H1 (cell line): ENCODE measurements around the gene DIPK1A. TPM values are rescaled to one million over a fixed set of nuclear protein-coding genes. Genes with fewer than 3 reads are reported as not detected.
A peak's percentile ranks its signal among the peaks of the same experiment; 100 is the strongest.

ENCODE experiments used
- CTCF ChIA-PET: fragments of 300-600 bp; sonication (Branson Sonifier 250); formaldehyde crosslinking; loops from one replicate; lab custom pipeline; 2021; ENCODE audit not compliant: partially characterized antibody; lab: Charles Lee
- POLR2A ChIA-PET: fragments of 300-600 bp; sonication (Branson Sonifier 250); formaldehyde crosslinking; loops from one replicate; lab custom pipeline; 2021; ENCODE audit warnings: inconsistent platforms; ENCODE audit not compliant: partially characterized antibody; lab: Charles Lee
- DNase-seq, 2 experiments: peaks; one replicate each; pipeline versions ENCODE4 v3.0.0 to v3.0.0-alpha.2; 2010 to 2022; ENCODE audit warnings: low spot score in 2 of 2, low read depth in 1 of 2, mixed read lengths in 1 of 2
- FAIRE-seq: peaks from 2 replicates; lab custom pipeline; 2011; peaks lifted over from hg19 to GRCh38; lab: Jason Lieb, UNC
- H2AFZ ChIP-seq: 2 replicates; pipeline ENCODE4 v1.8.1; 2012; ENCODE audit warnings: low read length, inconsistent platforms
- H2AK5ac ChIP-seq: 2 replicates; pipeline ENCODE4 v1.6.1; 2013; ENCODE audit warnings: low read depth, low read length
- H2BK120ac ChIP-seq: replicated peaks from 2 replicates; pipeline ENCODE3; 2013; ENCODE audit warnings: low read depth, low read length, inconsistent platforms
- H2BK12ac ChIP-seq: 2 replicates; pipeline ENCODE4 v1.6.1; 2013; ENCODE audit warnings: low read depth, low read length
- H2BK15ac ChIP-seq: 2 replicates; pipeline ENCODE4 v1.6.1; 2013; ENCODE audit warnings: low read length
- H2BK20ac ChIP-seq: 2 replicates; pipeline ENCODE4 v1.6.1; 2013; ENCODE audit warnings: low read length
- H2BK5ac ChIP-seq: 2 replicates; pipeline ENCODE4 v1.6.1; 2013; ENCODE audit warnings: low read depth, low read length
- H3K14ac ChIP-seq: 2 replicates; pipeline ENCODE4 v1.6.1; 2013; ENCODE audit warnings: inconsistent platforms; ENCODE audit not compliant: insufficient read length
- H3K18ac ChIP-seq: 2 replicates; pipeline ENCODE4 v1.6.1; 2013; ENCODE audit warnings: low read length; ENCODE audit errors: extremely low read depth
- H3K23ac ChIP-seq: 2 replicates; pipeline ENCODE4 v1.6.1; 2013; ENCODE audit warnings: inconsistent platforms; ENCODE audit not compliant: insufficient read length
- H3K23me2 ChIP-seq: 2 replicates; pipeline ENCODE4 v1.6.1; 2013; ENCODE audit warnings: low read depth, low read length
- H3K27ac ChIP-seq: 2 replicates; pipeline ENCODE4 v1.6.1; 2011; ENCODE audit warnings: low read depth, low read length, inconsistent platforms
- H3K27me3 ChIP-seq, 4 experiments: replicated peaks in 1 of 4; 1 replicate in 1 of 4; 2 replicates in 3 of 4; pipeline versions ENCODE4 v1.6.1 to v1.8.1; 2011 to 2013; ENCODE audit warnings: low read length in 3 of 4, mild to moderate bottlenecking in 3 of 4, inconsistent platforms in 2 of 4, mixed read lengths in 2 of 4, moderate library complexity in 1 of 4; ENCODE audit not compliant: control insufficient read depth in 3 of 4, insufficient read depth in 3 of 4; ENCODE audit errors: extremely low read depth in 1 of 4
- H3K36me3 ChIP-seq, 4 experiments: 2 replicates each; pipeline versions ENCODE4 v1.6.1 to v1.8.1; 2011 to 2013; ENCODE audit warnings: mild to moderate bottlenecking in 4 of 4, low read length in 3 of 4, moderate library complexity in 2 of 4, control low read depth in 1 of 4, inconsistent platforms in 1 of 4; ENCODE audit not compliant: insufficient read depth in 4 of 4, control insufficient read depth in 2 of 4
- H3K4ac ChIP-seq: replicated peaks from 2 replicates; pipeline ENCODE3; 2013; ENCODE audit warnings: low read length, low read depth, mixed read lengths, inconsistent platforms; ENCODE audit not compliant: insufficient read length
- H3K4me1 ChIP-seq, 4 experiments: replicated peaks in 1 of 4; 1 replicate in 1 of 4; 2 replicates in 3 of 4; pipeline versions ENCODE4 v1.6.1 to v1.8.1; 2011 to 2013; ENCODE audit warnings: low read length in 3 of 4, inconsistent platforms in 2 of 4, mixed read lengths in 1 of 4; ENCODE audit not compliant: insufficient read depth in 4 of 4, control insufficient read depth in 3 of 4
- H3K4me2 ChIP-seq, 2 experiments: 2 replicates each; pipeline versions ENCODE4 v1.6.1 to v1.8.1; 2011 to 2013; ENCODE audit warnings: low read depth in 2 of 2, low read length in 2 of 2, control low read depth in 1 of 2, inconsistent platforms in 1 of 2, mild to moderate bottlenecking in 1 of 2; ENCODE audit not compliant: insufficient read depth in 1 of 2
- H3K4me3 ChIP-seq, 4 experiments: fragments of 200-600, 300-600 bp in 1 of 4; sonication (generic), shearing (Covaris generic), sonication (Bioruptor Twin) in 1 of 4; 2 replicates each; pipeline versions ENCODE4 v1.5.1 to v1.8.1; 2011 to 2016; ENCODE audit warnings: low read length in 4 of 4, low read depth in 3 of 4, control low read depth in 2 of 4, inconsistent platforms in 2 of 4, mild to moderate bottlenecking in 2 of 4, mixed read lengths in 1 of 4, moderate library complexity in 1 of 4; ENCODE audit not compliant: insufficient read depth in 2 of 4; ENCODE audit errors: extremely low read depth in 1 of 4
- H3K56ac ChIP-seq: replicated peaks from 2 replicates; pipeline ENCODE3; 2013; ENCODE audit warnings: low read depth, mild to moderate bottlenecking, mixed read lengths, low read length, inconsistent platforms; ENCODE audit not compliant: insufficient read length
- H3K79me1 ChIP-seq: 2 replicates; pipeline ENCODE4 v1.6.1; 2013; ENCODE audit warnings: low read depth, low read length, control low read depth
- H3K79me2 ChIP-seq, 2 experiments: 2 replicates each; pipeline versions ENCODE4 v1.6.1 to v1.8.1; 2012 to 2013; ENCODE audit warnings: low read length in 2 of 2, mild to moderate bottlenecking in 2 of 2, inconsistent platforms in 1 of 2; ENCODE audit not compliant: insufficient read depth in 2 of 2, control insufficient read depth in 1 of 2
- H3K9ac ChIP-seq, 4 experiments: replicated peaks in 1 of 4; 1 replicate in 1 of 4; 2 replicates in 3 of 4; pipeline versions ENCODE4 v1.6.1 to v1.8.1; 2011 to 2013; ENCODE audit warnings: low read depth in 3 of 4, low read length in 3 of 4, control low read depth in 2 of 4, mild to moderate bottlenecking in 2 of 4, moderate library complexity in 2 of 4, inconsistent platforms in 1 of 4; ENCODE audit errors: extremely low read depth in 1 of 4
- H3K9me3 ChIP-seq, 2 experiments: 2 replicates each; pipeline versions ENCODE4 v1.6.1 to v1.8.1; 2012 to 2013; ENCODE audit warnings: mild to moderate bottlenecking in 2 of 2, moderate library complexity in 2 of 2, control low read depth in 1 of 2, inconsistent platforms in 1 of 2, low read depth in 1 of 2, low read length in 1 of 2, mixed read lengths in 1 of 2; ENCODE audit not compliant: insufficient read depth in 2 of 2
- H4K20me1 ChIP-seq, 2 experiments: replicated peaks in 1 of 2; 2 replicates each; pipeline versions ENCODE3 to v1.8.1; 2011 to 2013; ENCODE audit warnings: inconsistent platforms in 2 of 2, low read length in 2 of 2, mild to moderate bottlenecking in 1 of 2; ENCODE audit not compliant: insufficient read depth in 2 of 2, control insufficient read depth in 1 of 2
- H4K5ac ChIP-seq: 2 replicates; pipeline ENCODE4 v1.6.1; 2013; ENCODE audit warnings: low read length, low read depth, mixed read lengths, inconsistent platforms; ENCODE audit not compliant: insufficient read length
- H4K8ac ChIP-seq: 2 replicates; pipeline ENCODE4 v1.8.0; 2013; ENCODE audit warnings: mild to moderate bottlenecking, moderate library complexity, low read length, inconsistent platforms; ENCODE audit not compliant: insufficient read depth; ENCODE audit errors: extremely low read depth
- H4K91ac ChIP-seq: replicated peaks from 2 replicates; pipeline ENCODE3; 2013; ENCODE audit warnings: low read length, mixed read lengths, inconsistent platforms; ENCODE audit not compliant: insufficient read length
- CHD2 ChIP-seq: IDR thresholded peaks from 2 replicates; pipeline ENCODE4 v1.6.1; 2012; ENCODE audit warnings: low read length, improper control_type of control experiment
- CTCF ChIP-seq, 3 experiments: IDR thresholded peaks; 1 replicate in 2 of 3; 2 replicates in 1 of 3; pipeline versions ENCODE4 v1.5.1 to v1.6.1; 2011; ENCODE audit warnings: low read length in 3 of 3, mild to moderate bottlenecking in 3 of 3, inconsistent platforms in 2 of 3, low read depth in 1 of 3, moderate library complexity in 1 of 3; ENCODE audit not compliant: insufficient read depth in 1 of 3; ENCODE audit errors: control extremely low read depth in 1 of 3
- JUND ChIP-seq: IDR thresholded peaks from 2 replicates; pipeline ENCODE4 v1.6.1; 2011; ENCODE audit warnings: mild to moderate bottlenecking, improper control_type of control experiment, low read length
- MAX ChIP-seq: IDR thresholded peaks from 2 replicates; pipeline ENCODE4 v1.6.1; 2012; ENCODE audit warnings: inconsistent platforms
- POLR2A ChIP-seq, 2 experiments: IDR thresholded peaks; 1 replicate in 1 of 2; 2 replicates in 1 of 2; pipeline ENCODE4 v1.6.1; 2011; ENCODE audit warnings: low read depth in 2 of 2, low read length in 2 of 2, mild to moderate bottlenecking in 2 of 2; ENCODE audit errors: control extremely low read depth in 1 of 2
- SP1 ChIP-seq: IDR thresholded peaks from 2 replicates; pipeline ENCODE4 v1.6.1; 2011; ENCODE audit warnings: low read depth, low read length
- SP4 ChIP-seq: IDR thresholded peaks from 2 replicates; pipeline ENCODE4 v1.6.1; 2012; ENCODE audit warnings: low read length, inconsistent platforms
- TAF1 ChIP-seq: IDR thresholded peaks from 2 replicates; pipeline ENCODE4 v1.6.1; 2011; ENCODE audit warnings: mild to moderate bottlenecking, low read depth, low read length
- TBP ChIP-seq: IDR thresholded peaks from 2 replicates; pipeline ENCODE4 v1.6.1; 2011; ENCODE audit warnings: low read depth, low read length, improper control_type of control experiment
- ZNF274 ChIP-seq: IDR thresholded peaks from 2 replicates; pipeline ENCODE4 v1.7.0; 2012; ENCODE audit warnings: low read length, borderline replicate concordance; ENCODE audit errors: extremely low read depth
- WGBS, 2 experiments: shearing (Covaris generic) in 1 of 2; methylation state at CpG; one replicate each; pipeline versions ENCODE4 v1.1.6 to v1.1.7; 2013 to 2015; ENCODE audit warnings: low lambda C conversion rate in 2 of 2, mixed read lengths in 2 of 2, inconsistent platforms in 1 of 2, low coverage in 1 of 2, missing lambda C conversion rate in 1 of 2; ENCODE audit not compliant: insufficient replicate concordance in 2 of 2, insufficient coverage in 1 of 2, insufficient read length in 1 of 2; ENCODE audit errors: extremely low coverage in 1 of 2, missing lambda C conversion rate in 1 of 2; 5-methylcytosine and 5-hydroxymethylcytosine counted together
- polyA plus RNA-seq, 7 experiments: library from polyadenylated mRNA; depleted of rRNA in 3 of 7; stranded (reverse) in 5 of 7; unstranded in 2 of 7; fragments of >200 nt in 5 of 7; fragments of 200-250 nt in 2 of 7; gene quantifications; 1 replicate in 5 of 7; 2 replicates in 1 of 7; 4 replicates in 1 of 7; pipeline versions ENCODE4 v1.2.1 to v1.2.3, GENCODE V29; 2011 to 2013; ENCODE audit warnings: missing spikeins in 2 of 7, mixed read lengths in 2 of 7
- total RNA-seq: library from RNA; stranded (reverse); fragmentation: NEBNext Ultra II Directional; extraction: Animal tissue kit (Norgen Biotek cat#: 25700); gene quantifications from 2 replicates; pipeline ENCODE4 v1.2.1, GENCODE V29; 2021

The DIPK1A gene
- total and polyA plus RNA-seq, 2 of the 8 experiments (the other 6 are each of a cell fraction or from before 2014, with no cell fraction given), result 2.5 to 5.0 TPM

GRCh38 chr1:92960395-92961130 is 699 bp downstream of the DIPK1A start:
- H3K79me1 ChIP-seq, result no peaks in the 10 kb centered on the region
- POLR2A ChIA-PET, result interaction anchor here (1.0 to 2.7 kb wide), 6 partner anchors 10 to 129 kb away, joined by 3 to 16 read pairs (median 8); partner anchors contain the start of genes MTF2 and RPL5
- FAIRE-seq, result peak; percentile 55
- TF ChIP-seq TAF1, result no peak
- TF ChIP-seq POLR2A (IDR thresholded peaks at IDR 0.05; ENCODE audit: control extremely low read depth in 1 of 2, low read depth in 2 of 2, low read length in 2 of 2), result no peak
- no peak for TF ChIP-seq ZNF274
- peak; percentile 91 for TF ChIP-seq MAX
- no peak for TF ChIP-seq CHD2
- TF ChIP-seq CTCF (IDR thresholded peaks at IDR 0.05; ENCODE audit: control extremely low read depth in 1 of 3, insufficient read depth in 1 of 3, low read depth in 1 of 3, low read length in 3 of 3), result peak; percentile 57 to 69 (median 59)
- TF ChIP-seq SP1, result no peak
- TF ChIP-seq JUND, result no peak
- TF ChIP-seq TBP, result no peak
- TF ChIP-seq SP4, result no peak

More at GRCh38 chr1:92960395-92961130, 699 bp downstream of the DIPK1A start:
- no peak overlapping the region for H3K56ac ChIP-seq
- no peak overlapping the region for H3K23ac ChIP-seq
- WGBS, 2 experiments, result 3% methylated on average over 42 of the region's 44 CpGs; no CpG with 5 or more reads in 1 of the 2 experiments
- CTCF ChIA-PET, result interaction anchor here (0.6 to 6.9 kb wide), 17 partner anchors 8 to 128 kb away, joined by 3 to 61 read pairs (median 6); partner anchors contain the start of gene RPL5
- peaks cover 0 to 7% (median 2%) of the 10 kb centered on the region in 4 experiments; a peak in 4 of 7 replicates for H3K27me3 ChIP-seq
- peak overlapping the region; percentile 16 for H4K5ac ChIP-seq
- H4K91ac ChIP-seq, result peak overlapping the region; percentile 25
- no peak overlapping the region for H2BK12ac ChIP-seq
- no peaks in the 10 kb centered on the region for H3K36me3 ChIP-seq
- peak overlapping the region; percentile 4; the same call in 1 of the 2 replicates for H2BK15ac ChIP-seq
- peak overlapping the region; percentile 84 to 95 for H3K4me2 ChIP-seq
- peak overlapping the region; percentile 10 for H2BK120ac ChIP-seq
- peak overlapping the region; percentile 91; the same call in 1 of the 2 replicates for H4K8ac ChIP-seq
- no peak overlapping the region for H3K4ac ChIP-seq
- no peak for DNase-seq
- no peak overlapping the region for H3K14ac ChIP-seq
- H2AFZ ChIP-seq, result peak overlapping the region; percentile 46; the same call in 1 of the 2 replicates
- H4K20me1 ChIP-seq, result no peaks in the 10 kb centered on the region
- peak overlapping the region in 3 of 4 experiments; percentile 15 to 52 (median 34); a peak in 3 of 7 replicates for H3K9ac ChIP-seq
- H3K9me3 ChIP-seq, result no peaks in the 10 kb centered on the region
- H2BK20ac ChIP-seq, result peak overlapping the region; percentile 21; the same call in 1 of the 2 replicates
- H3K4me1 ChIP-seq, result peaks cover 0 to 4% (median 1%) of the 10 kb centered on the region in 4 experiments; a peak in 4 of 7 replicates
- peaks cover 11% of the 10 kb centered on the region for H3K23me2 ChIP-seq
- no peak overlapping the region for H3K27ac ChIP-seq
- H3K18ac ChIP-seq, result peak overlapping the region; percentile 17
- peak overlapping the region; percentile 55 to 81 (median 63) for H3K4me3 ChIP-seq
- H2AK5ac ChIP-seq, result no peak overlapping the region
- no peak overlapping the region for H2BK5ac ChIP-seq
- no peaks in the 10 kb centered on the region for H3K79me2 ChIP-seq
